Measurements from ENCODE around the gene EEF1AKMT2. TPM values are rescaled to one million over a fixed set of nuclear protein-coding genes. Genes with fewer than 3 reads are reported as not detected.

EEF1AKMT2 gene
- total and polyA plus RNA-seq, 2 of the 13 experiments (the other 11 are each of a cell fraction or from before 2014, with no cell fraction given), result 11.3 to 19.3 TPM

DNA sequence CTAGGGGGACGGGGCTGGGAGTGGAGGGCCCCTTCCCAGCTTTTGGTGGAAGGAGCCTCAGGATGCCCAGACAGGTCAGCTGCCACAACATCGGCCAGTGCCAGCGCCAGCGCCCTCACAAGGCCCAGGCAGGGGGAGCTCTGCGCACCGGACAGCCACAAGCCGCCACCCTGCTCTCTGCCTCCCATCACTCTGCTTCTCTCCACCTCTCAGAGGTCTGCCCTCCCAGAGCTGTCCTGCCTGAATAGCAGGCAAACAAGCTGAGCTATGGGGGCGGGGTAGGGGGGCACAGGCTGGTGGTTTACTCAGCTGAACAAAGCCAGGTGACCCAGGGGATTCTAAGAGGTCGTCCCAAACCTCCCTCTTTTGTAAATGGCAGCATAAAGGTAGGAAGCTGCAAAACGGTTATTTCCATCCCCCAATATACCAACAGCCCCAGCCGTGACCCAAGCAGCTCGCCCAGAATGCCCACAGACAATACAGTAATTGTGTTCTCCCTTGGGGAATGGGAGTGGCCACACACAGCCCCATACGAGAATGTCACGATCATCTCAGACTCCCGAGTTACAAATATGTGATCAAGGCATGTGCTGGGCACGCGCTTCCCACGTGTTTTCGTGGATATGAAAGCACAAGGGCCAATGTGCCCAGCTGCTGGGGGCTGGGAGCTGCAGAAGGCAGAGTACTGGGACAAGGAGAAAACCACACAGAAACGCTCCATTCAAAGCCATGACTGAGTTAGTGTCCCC is 67.2 kb downstream of the EEF1AKMT2 start (continued):
- TF ChIP-seq RARG (CRISPR knock-in tag; IDR thresholded peaks at IDR 0.05; ENCODE audit: low read depth), result no peak
- TF ChIP-seq, protein P1, sequence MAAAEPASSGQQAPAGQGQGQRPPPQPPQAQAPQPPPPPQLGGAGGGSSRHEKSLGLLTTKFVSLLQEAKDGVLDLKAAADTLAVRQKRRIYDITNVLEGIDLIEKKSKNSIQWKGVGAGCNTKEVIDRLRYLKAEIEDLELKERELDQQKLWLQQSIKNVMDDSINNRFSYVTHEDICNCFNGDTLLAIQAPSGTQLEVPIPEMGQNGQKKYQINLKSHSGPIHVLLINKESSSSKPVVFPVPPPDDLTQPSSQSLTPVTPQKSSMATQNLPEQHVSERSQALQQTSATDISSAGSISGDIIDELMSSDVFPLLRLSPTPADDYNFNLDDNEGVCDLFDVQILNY (CRISPR knock-in tag; conservative IDR thresholded peaks at IDR 0.05), result no peak
- TF ChIP-seq NCOA2 (CRISPR knock-in tag; IDR thresholded peaks at IDR 0.05), result peak; percentile 65; the same call in 1 of the 2 replicates
- TF ChIP-seq PPARG (CRISPR knock-in tag; conservative IDR thresholded peaks at IDR 0.05), result 0 out of 2 replicates have a peak, but pooled peaks have one; percentile 9
- no peak for TF ChIP-seq HMGA1 (CRISPR knock-in tag; conservative IDR thresholded peaks at IDR 0.05)
- no peak for TF ChIP-seq SMARCC2 (IDR thresholded peaks at IDR 0.05)
- no peak for TF ChIP-seq ZFAT (CRISPR knock-in tag; conservative IDR thresholded peaks at IDR 0.05)
- TF ChIP-seq, protein P2, sequence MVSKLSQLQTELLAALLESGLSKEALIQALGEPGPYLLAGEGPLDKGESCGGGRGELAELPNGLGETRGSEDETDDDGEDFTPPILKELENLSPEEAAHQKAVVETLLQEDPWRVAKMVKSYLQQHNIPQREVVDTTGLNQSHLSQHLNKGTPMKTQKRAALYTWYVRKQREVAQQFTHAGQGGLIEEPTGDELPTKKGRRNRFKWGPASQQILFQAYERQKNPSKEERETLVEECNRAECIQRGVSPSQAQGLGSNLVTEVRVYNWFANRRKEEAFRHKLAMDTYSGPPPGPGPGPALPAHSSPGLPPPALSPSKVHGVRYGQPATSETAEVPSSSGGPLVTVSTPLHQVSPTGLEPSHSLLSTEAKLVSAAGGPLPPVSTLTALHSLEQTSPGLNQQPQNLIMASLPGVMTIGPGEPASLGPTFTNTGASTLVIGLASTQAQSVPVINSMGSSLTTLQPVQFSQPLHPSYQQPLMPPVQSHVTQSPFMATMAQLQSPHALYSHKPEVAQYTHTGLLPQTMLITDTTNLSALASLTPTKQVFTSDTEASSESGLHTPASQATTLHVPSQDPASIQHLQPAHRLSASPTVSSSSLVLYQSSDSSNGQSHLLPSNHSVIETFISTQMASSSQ (IDR thresholded peaks at IDR 0.05; ENCODE audit: low read depth), result no peak
- TF ChIP-seq, protein P2 (CRISPR knock-in tag; IDR thresholded peaks at IDR 0.05; ENCODE audit: borderline replicate concordance), result 0 out of 2 replicates have a peak, but pooled peaks have one; percentile 23
- TF ChIP-seq, protein P3, sequence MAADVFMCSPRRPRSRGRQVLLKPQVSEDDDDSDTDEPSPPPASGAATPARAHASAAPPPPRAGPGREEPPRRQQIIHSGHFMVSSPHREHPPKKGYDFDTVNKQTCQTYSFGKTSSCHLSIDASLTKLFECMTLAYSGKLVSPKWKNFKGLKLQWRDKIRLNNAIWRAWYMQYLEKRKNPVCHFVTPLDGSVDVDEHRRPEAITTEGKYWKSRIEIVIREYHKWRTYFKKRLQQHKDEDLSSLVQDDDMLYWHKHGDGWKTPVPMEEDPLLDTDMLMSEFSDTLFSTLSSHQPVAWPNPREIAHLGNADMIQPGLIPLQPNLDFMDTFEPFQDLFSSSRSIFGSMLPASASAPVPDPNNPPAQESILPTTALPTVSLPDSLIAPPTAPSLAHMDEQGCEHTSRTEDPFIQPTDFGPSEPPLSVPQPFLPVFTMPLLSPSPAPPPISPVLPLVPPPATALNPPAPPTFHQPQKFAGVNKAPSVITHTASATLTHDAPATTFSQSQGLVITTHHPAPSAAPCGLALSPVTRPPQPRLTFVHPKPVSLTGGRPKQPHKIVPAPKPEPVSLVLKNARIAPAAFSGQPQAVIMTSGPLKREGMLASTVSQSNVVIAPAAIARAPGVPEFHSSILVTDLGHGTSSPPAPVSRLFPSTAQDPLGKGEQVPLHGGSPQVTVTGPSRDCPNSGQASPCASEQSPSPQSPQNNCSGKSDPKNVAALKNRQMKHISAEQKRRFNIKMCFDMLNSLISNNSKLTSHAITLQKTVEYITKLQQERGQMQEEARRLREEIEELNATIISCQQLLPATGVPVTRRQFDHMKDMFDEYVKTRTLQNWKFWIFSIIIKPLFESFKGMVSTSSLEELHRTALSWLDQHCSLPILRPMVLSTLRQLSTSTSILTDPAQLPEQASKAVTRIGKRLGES (CRISPR knock-in tag; IDR thresholded peaks at IDR 0.05; ENCODE audit: borderline replicate concordance), result peak; percentile 65; the same call in 1 of the 2 replicates
- no peak; the same call in 1 of the 2 replicates for TF ChIP-seq IRF2 (CRISPR knock-in tag; IDR thresholded peaks at IDR 0.05)
- TF ChIP-seq, protein P4, sequence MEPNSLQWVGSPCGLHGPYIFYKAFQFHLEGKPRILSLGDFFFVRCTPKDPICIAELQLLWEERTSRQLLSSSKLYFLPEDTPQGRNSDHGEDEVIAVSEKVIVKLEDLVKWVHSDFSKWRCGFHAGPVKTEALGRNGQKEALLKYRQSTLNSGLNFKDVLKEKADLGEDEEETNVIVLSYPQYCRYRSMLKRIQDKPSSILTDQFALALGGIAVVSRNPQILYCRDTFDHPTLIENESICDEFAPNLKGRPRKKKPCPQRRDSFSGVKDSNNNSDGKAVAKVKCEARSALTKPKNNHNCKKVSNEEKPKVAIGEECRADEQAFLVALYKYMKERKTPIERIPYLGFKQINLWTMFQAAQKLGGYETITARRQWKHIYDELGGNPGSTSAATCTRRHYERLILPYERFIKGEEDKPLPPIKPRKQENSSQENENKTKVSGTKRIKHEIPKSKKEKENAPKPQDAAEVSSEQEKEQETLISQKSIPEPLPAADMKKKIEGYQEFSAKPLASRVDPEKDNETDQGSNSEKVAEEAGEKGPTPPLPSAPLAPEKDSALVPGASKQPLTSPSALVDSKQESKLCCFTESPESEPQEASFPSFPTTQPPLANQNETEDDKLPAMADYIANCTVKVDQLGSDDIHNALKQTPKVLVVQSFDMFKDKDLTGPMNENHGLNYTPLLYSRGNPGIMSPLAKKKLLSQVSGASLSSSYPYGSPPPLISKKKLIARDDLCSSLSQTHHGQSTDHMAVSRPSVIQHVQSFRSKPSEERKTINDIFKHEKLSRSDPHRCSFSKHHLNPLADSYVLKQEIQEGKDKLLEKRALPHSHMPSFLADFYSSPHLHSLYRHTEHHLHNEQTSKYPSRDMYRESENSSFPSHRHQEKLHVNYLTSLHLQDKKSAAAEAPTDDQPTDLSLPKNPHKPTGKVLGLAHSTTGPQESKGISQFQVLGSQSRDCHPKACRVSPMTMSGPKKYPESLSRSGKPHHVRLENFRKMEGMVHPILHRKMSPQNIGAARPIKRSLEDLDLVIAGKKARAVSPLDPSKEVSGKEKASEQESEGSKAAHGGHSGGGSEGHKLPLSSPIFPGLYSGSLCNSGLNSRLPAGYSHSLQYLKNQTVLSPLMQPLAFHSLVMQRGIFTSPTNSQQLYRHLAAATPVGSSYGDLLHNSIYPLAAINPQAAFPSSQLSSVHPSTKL (CRISPR knock-in tag; IDR thresholded peaks at IDR 0.05), result peak; percentile 69
